Left colon (tissue), 2 donors: ENCODE results near the gene ZER1. TPM values are rescaled to one million over a fixed set of nuclear protein-coding genes. Genes with fewer than 3 reads are reported as not detected.

Source experiments
- ATAC-seq: fragments of 200-7000 bp; cut with Tn5 transposase; one replicate; pipeline ENCODE4 v1.9.1; 2020; ENCODE audit warnings: mild to moderate bottlenecking, moderate library complexity
- DNase-seq, 2 donors: peaks; one replicate each; pipeline ENCODE4 v3.0.0-alpha.2; 2020
- intact Hi-C, 2 donors: fragments of 100-400 bp; cut with DNase I in 1 of 2; cut with micrococcal nuclease in 1 of 2; formaldehyde crosslinking; loops; one replicate each; pipeline versions ENCODE4 v1.11.2 to v1.14.0; 2022; cut with DNase I, micrococcal nuclease
- total RNA-seq, 2 donors: library from RNA; stranded (reverse); fragmentation: NEBNext Ultra II Directional; extraction: Animal tissue kit (Norgen Biotek cat#: 25700); gene quantifications; one replicate each; pipeline ENCODE4 v1.2.1, GENCODE V29; 2021
- donor health status: DM: no; HTN: no; CAD: no.
- donor health status: DM: yes; HTN: yes; CAD: no.

Gene ZER1
- total RNA-seq, 2 donors from 2014 or later = 53.0 to 62.0 TPM

GRCh38 chr9:128721487-128722010, 50.2 kb downstream of the ZER1 start:
- DNase-seq = no peak

GRCh38 chr9:128720841-128721486, 50.8 kb downstream of the ZER1 start:
- intact Hi-C loops = no loop called here
- ATAC-seq (no peak), DNase-seq (no peak)

More at GRCh38 chr9:128721487-128722010, 50.2 kb downstream of the ZER1 start:
- no peak for ATAC-seq
- intact Hi-C loops = no loop called here

GRCh38 chr9:128719919-128720605, 51.7 kb downstream of the ZER1 start:
- DNase-seq (no peak), ATAC-seq (no peak)
- intact Hi-C loops = no loop called here

GRCh38 chr9:128718475-128718874, 53.3 kb downstream of the ZER1 start:
- no peak for ATAC-seq

GRCh38 chr9:128718047-128718446, 53.7 kb downstream of the ZER1 start:
- ATAC-seq = no peak
- intact Hi-C loops = no loop called here
- no peak for DNase-seq

More at GRCh38 chr9:128718475-128718874, 53.3 kb downstream of the ZER1 start:
- intact Hi-C loops = no loop called here
- DNase-seq = no peak

GRCh38 chr9:128716581-128717254, 55.0 kb downstream of the ZER1 start:
- DNase-seq = no peak
- peak; percentile 26 for ATAC-seq
- intact Hi-C loops = no loop called here

- intact Hi-C loops = no loop called here
- ATAC-seq (no peak), DNase-seq (no peak)
Measured at GRCh38 chr9:128715436-128715750, 56.3 kb downstream of the ZER1 start.

- DNase-seq = peak in 1 of 2 donors; percentile 20
- ATAC-seq = no peak
Measured at GRCh38 chr9:128714586-128715435, 56.9 kb downstream of the ZER1 start.

GRCh38 chr9:128713941-128714573, 57.7 kb downstream of the ZER1 start:
- intact Hi-C loops = no loop called here
- DNase-seq (peak; percentile 2 to 17), ATAC-seq (no peak)

More at GRCh38 chr9:128714586-128715435, 56.9 kb downstream of the ZER1 start:
- intact Hi-C loops = no loop called here

GRCh38 chr9:128713411-128713780, 58.3 kb downstream of the ZER1 start:
- intact Hi-C loops = no loop called here
- no peak for DNase-seq
- ATAC-seq = no peak

GRCh38 chr9:128712451-128713410, 59.0 kb downstream of the ZER1 start:
- intact Hi-C loops = no loop called here
- DNase-seq (peak; percentile 1 to 21), ATAC-seq (no peak)

GRCh38 chr9:128707446-128707845, 64.3 kb downstream of the ZER1 start:
- intact Hi-C loops = no loop called here
- ATAC-seq = no peak
- DNase-seq = no peak

GRCh38 chr9:128706671-128707381, 64.9 kb downstream of the ZER1 start:
- peak in 1 of 2 donors; percentile 2 for DNase-seq
- ATAC-seq = no peak
- intact Hi-C loops = no loop called here

- intact Hi-C loops = no loop called here
- ATAC-seq (no peak), DNase-seq (peak in 1 of 2 donors; percentile 2)
Measured at GRCh38 chr9:128706045-128706444, 65.7 kb downstream of the ZER1 start.

GRCh38 chr9:128705051-128705965, 66.4 kb downstream of the ZER1 start:
- DNase-seq = peak in 1 of 2 donors; percentile 1
- ATAC-seq = no peak
- intact Hi-C loops = no loop called here

GRCh38 chr9:128704356-128704670, 67.4 kb downstream of the ZER1 start:
- no peak for DNase-seq
- intact Hi-C loops = no loop called here
- ATAC-seq = no peak
